ENCODE data around the gene MEGF11. TPM values are rescaled to one million over a fixed set of nuclear protein-coding genes. Genes with fewer than 3 reads are reported as not detected.

Gene MEGF11
- total RNA-seq, 1 experiment from 2014 or later: 2.3 TPM

DNA sequence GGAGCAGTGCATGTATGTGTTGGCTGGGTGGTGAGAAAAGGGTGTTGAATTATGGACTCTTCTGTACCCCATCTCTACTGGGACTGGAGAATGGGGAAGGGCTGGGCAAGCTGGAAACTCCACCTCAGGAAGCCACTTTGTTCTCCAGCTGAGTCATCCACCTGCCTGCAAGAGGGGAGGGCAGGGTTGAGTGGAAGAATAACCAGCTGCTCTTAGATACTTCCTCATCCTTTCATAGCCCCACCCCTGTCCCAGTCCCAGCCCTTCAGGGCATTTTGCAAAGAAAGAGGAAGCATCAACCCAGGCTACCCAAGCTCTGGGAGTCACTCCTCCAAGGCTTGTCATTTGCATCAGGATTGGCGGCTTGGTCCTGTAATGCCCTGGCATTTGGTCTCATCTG, 351.2 kb downstream of the MEGF11 start (continued):
- TF ChIP-seq ZFX (IDR thresholded peaks at IDR 0.05) (no peak), SP1 (IDR thresholded peaks at IDR 0.05; ENCODE audit: low read depth) (peak; percentile 80), JUND (IDR thresholded peaks at IDR 0.05) (peak; percentile 83)

DNA sequence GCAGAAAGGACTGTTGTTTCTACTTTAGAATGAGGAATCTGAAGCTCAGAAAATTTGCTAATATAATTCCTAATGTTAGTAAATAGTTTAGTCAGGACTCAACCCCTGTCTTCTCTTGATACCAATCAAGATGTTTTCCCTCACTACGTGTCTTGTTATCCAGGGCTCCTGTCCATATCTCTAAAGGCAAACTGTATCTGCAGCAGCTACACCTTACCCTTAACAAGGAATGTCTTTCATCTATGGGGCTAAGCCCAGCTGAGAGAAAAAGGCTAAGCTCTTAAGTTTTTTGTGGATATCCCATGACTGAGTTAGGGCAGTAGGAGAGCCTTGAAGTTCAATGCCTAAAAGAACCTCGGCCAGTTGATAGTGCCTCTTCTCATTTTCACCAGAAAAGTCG, 351.7 kb downstream of the MEGF11 start:
- H2AFZ ChIP-seq (ENCODE audit: low read depth, low read length, poor library complexity, severe bottlenecking): no peak overlapping the region
- ATAC-seq (peak; percentile 27; the same call in 1 of the 2 replicates), DNase-seq (ENCODE audit: low read depth, low spot score) (no peak)
- H3K36me3 ChIP-seq (ENCODE audit: control insufficient read depth in 1 of 2, insufficient read depth in 2 of 2, low read length in 2 of 2): peaks cover 19 to 24% of the 10 kb centered on the region in 2 experiments
- H3K9me2 ChIP-seq (ENCODE audit: insufficient read depth): no peaks in the 10 kb centered on the region
- peak overlapping the region; percentile 26 for H3K27ac ChIP-seq (ENCODE audit: low read depth, low read length)
- BruUV-seq (replicated peaks): no TSS peak
- peaks cover 21 to 46% of the 10 kb centered on the region in 2 experiments for H3K4me1 ChIP-seq (ENCODE audit: control insufficient read depth in 1 of 2, insufficient read depth in 2 of 2, low read length in 2 of 2)
- H3K4me3 ChIP-seq (replicated peaks in 1 of 2; ENCODE audit: low read depth in 1 of 2, low read length in 2 of 2): no peak overlapping the region
- intact Hi-C loops (cut with micrococcal nuclease): loop anchor here (5.0 kb wide), 1 partner anchor 290 kb away; the partner anchor contains the start of gene INTS14
- RAD21 ChIA-PET (ENCODE audit: low non-redundant PET in 1 of 2, low total read pairs in 2 of 2, uncharacterized antibody in 2 of 2, unreplicated experiment in 2 of 2): interaction anchor here in 1 of 2 experiments (1.0 kb wide), 1 partner anchor 31 kb away, joined by 3 read pairs; no protein-coding TSS in a partner anchor
- no peaks in the 10 kb centered on the region for H3K27me3 ChIP-seq (ENCODE audit: insufficient read depth, low read length)
- POLR2A ChIA-PET: no interaction called here
- H3K9ac ChIP-seq (ENCODE audit: low read length): no peak overlapping the region
- CTCF ChIA-PET: interaction anchor here (1.3 kb wide), 1 partner anchor 306 kb away, joined by 4 read pairs; no protein-coding TSS in a partner anchor
- H3K9me3 ChIP-seq (ENCODE audit: control insufficient read depth in 1 of 2, insufficient read depth in 1 of 2, low read depth in 1 of 2, low read length in 2 of 2): no peaks in the 10 kb centered on the region
- no peaks in the 10 kb centered on the region for H4K20me1 ChIP-seq (ENCODE audit: insufficient read depth)
- peak overlapping the region; percentile 56 for H3K4me2 ChIP-seq (ENCODE audit: low read length)
- no peaks in the 10 kb centered on the region; the same call in 1 of the 2 replicates for H3K79me2 ChIP-seq (ENCODE audit: insufficient read depth, low read length)
- TF ChIP-seq CTCF (IDR thresholded peaks at IDR 0.05 in 2 of 3, conservative IDR thresholded peaks at IDR 0.05 in 1 of 3; ENCODE audit: borderline replicate concordance in 1 of 3, insufficient read depth in 1 of 3, low read depth in 2 of 3, low read length in 2 of 3): no peak
- TF ChIP-seq, protein P1, sequence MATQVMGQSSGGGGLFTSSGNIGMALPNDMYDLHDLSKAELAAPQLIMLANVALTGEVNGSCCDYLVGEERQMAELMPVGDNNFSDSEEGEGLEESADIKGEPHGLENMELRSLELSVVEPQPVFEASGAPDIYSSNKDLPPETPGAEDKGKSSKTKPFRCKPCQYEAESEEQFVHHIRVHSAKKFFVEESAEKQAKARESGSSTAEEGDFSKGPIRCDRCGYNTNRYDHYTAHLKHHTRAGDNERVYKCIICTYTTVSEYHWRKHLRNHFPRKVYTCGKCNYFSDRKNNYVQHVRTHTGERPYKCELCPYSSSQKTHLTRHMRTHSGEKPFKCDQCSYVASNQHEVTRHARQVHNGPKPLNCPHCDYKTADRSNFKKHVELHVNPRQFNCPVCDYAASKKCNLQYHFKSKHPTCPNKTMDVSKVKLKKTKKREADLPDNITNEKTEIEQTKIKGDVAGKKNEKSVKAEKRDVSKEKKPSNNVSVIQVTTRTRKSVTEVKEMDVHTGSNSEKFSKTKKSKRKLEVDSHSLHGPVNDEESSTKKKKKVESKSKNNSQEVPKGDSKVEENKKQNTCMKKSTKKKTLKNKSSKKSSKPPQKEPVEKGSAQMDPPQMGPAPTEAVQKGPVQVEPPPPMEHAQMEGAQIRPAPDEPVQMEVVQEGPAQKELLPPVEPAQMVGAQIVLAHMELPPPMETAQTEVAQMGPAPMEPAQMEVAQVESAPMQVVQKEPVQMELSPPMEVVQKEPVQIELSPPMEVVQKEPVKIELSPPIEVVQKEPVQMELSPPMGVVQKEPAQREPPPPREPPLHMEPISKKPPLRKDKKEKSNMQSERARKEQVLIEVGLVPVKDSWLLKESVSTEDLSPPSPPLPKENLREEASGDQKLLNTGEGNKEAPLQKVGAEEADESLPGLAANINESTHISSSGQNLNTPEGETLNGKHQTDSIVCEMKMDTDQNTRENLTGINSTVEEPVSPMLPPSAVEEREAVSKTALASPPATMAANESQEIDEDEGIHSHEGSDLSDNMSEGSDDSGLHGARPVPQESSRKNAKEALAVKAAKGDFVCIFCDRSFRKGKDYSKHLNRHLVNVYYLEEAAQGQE (IDR thresholded peaks at IDR 0.05; ENCODE audit: low read depth): no peak
- no peak for TF ChIP-seq CEBPB (IDR thresholded peaks at IDR 0.05; ENCODE audit: low read depth)
- no peak for TF ChIP-seq EZH2phosphoT487 (IDR thresholded peaks at IDR 0.05; ENCODE audit: borderline replicate concordance)
- TF ChIP-seq POLR2A (IDR thresholded peaks at IDR 0.05; ENCODE audit: borderline replicate concordance, extremely low read depth, insufficient read depth, insufficient read length): no peak
- no peak for TF ChIP-seq POLR2AphosphoS5 (IDR thresholded peaks at IDR 0.05; ENCODE audit: low read depth, low read length)
- no peak for TF ChIP-seq SRF (IDR thresholded peaks at IDR 0.05; ENCODE audit: low read depth)
- TF ChIP-seq FOSL1 (IDR thresholded peaks at IDR 0.05; ENCODE audit: low read depth): no peak
- TF ChIP-seq JUND (IDR thresholded peaks at IDR 0.05): no peak
- TF ChIP-seq TCF7L2 (IDR thresholded peaks at IDR 0.05; ENCODE audit: borderline replicate concordance, extremely low read depth, insufficient read depth, insufficient read length): no peak
- TF ChIP-seq MAX (IDR thresholded peaks at IDR 0.05): no peak
- TF ChIP-seq, protein P2, sequence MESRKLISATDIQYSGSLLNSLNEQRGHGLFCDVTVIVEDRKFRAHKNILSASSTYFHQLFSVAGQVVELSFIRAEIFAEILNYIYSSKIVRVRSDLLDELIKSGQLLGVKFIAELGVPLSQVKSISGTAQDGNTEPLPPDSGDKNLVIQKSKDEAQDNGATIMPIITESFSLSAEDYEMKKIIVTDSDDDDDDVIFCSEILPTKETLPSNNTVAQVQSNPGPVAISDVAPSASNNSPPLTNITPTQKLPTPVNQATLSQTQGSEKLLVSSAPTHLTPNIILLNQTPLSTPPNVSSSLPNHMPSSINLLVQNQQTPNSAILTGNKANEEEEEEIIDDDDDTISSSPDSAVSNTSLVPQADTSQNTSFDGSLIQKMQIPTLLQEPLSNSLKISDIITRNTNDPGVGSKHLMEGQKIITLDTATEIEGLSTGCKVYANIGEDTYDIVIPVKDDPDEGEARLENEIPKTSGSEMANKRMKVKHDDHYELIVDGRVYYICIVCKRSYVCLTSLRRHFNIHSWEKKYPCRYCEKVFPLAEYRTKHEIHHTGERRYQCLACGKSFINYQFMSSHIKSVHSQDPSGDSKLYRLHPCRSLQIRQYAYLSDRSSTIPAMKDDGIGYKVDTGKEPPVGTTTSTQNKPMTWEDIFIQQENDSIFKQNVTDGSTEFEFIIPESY (IDR thresholded peaks at IDR 0.05; ENCODE audit: extremely low read depth, insufficient replicate concordance, low read length): no peak
- no peak for TF ChIP-seq YY1 (IDR thresholded peaks at IDR 0.05; ENCODE audit: extremely low read depth, insufficient replicate concordance, low read depth, low read length)
- TF ChIP-seq SP1 (IDR thresholded peaks at IDR 0.05; ENCODE audit: low read depth): no peak
- no peak for TF ChIP-seq RAD21 (IDR thresholded peaks at IDR 0.05; ENCODE audit: low read depth)
- TF ChIP-seq ZNF274 (IDR thresholded peaks at IDR 0.05; ENCODE audit: low read depth, low read length): no peak
- no peak for TF ChIP-seq ELF1 (IDR thresholded peaks at IDR 0.05; ENCODE audit: borderline replicate concordance, low read depth)
- no peak for TF ChIP-seq ZFX (IDR thresholded peaks at IDR 0.05)
